Measurements from ENCODE around the gene MAPKAPK3.

- TF ChIP-seq CTCF (IDR thresholded peaks at IDR 0.05; ENCODE audit: extremely low read depth in 1 of 2, insufficient read depth in 1 of 2, low read depth in 1 of 2, low read length in 2 of 2), result no peak
- TF ChIP-seq FOS (IDR thresholded peaks at IDR 0.05; ENCODE audit: borderline replicate concordance, insufficient read depth, low read length), result no peak
- no peak for TF ChIP-seq EZH2 (IDR thresholded peaks at IDR 0.05; ENCODE audit: borderline replicate concordance, low read depth, low read length, severe bottlenecking)
- no peak for TF ChIP-seq POLR2A (IDR thresholded peaks at IDR 0.05; ENCODE audit: low read depth, low read length)
- TF ChIP-seq MAX (IDR thresholded peaks at IDR 0.05; ENCODE audit: insufficient read depth, insufficient read length), result no peak
These were observed 42.5 kb upstream of the MAPKAPK3 start for GRCh38 chr3:50574444-50574831.

All from endothelial cell of umbilical vein (primary cell).